Measurements from ENCODE around the gene THBS1.

THBS1 gene

DNA sequence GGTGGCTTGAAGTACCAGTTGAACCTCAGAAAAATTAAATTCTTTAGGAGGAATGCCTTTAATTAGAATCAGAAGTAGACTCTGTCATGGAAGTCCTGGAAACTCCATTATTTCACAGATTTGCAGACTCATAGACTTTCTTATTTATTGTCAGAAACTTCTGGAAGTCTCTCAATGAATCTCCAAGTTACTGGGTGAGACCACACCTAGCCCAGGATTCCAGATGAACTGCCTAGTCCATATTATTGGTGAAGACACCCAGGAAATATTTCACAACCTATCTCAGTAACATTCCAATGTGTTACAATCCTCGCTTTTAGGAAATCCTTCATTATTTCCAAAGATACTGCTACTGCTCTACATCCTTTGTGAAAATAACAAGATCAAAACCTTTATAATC lies 6.5 kb upstream of the THBS1 start:
- Histone ChIP-seq H3K4me3 (ENCODE audit: low read length) (peak overlapping the region; percentile 30), H3K4me1 (ENCODE audit: control insufficient read depth, insufficient read depth, low read length) (peaks cover 34% of the 10 kb centered on the region), H3K27me3 (replicated peaks; ENCODE audit: control insufficient read depth, insufficient read depth, low read length) (no peaks in the 10 kb centered on the region), H3K9me3 (ENCODE audit: control insufficient read depth, low read length) (no peaks in the 10 kb centered on the region), H3K9ac (ENCODE audit: low read length) (no peak overlapping the region), H3K36me3 (ENCODE audit: control insufficient read depth, insufficient read depth, low read length, severe bottlenecking) (no peaks in the 10 kb centered on the region)
- peak; percentile 37 for DNase-seq (ENCODE audit: low read depth)

DNA sequence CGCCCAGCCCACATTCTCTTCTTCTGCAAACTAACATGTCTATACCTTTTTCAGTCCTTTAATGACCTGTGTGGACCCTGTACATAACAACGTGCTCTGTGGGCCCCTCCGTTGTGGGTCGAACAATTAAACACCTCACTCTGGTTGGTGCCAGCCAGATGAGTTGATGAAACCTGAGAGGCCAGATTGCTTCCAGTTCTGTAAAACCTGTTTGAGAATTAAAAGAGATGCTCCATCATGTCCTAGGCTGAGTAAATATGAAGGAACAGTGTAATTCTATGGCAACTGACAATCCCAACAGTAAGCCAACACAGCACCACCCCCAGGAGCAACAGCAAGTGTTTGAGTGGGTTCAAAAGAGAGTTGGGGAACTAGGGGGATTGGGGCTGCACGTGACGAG lies 5.7 kb upstream of the THBS1 start:
- no peak for DNase-seq (ENCODE audit: low read depth)
- Histone ChIP-seq H3K4me1 (ENCODE audit: control insufficient read depth, insufficient read depth, low read length) (peaks cover 30% of the 10 kb centered on the region), H3K36me3 (ENCODE audit: control insufficient read depth, insufficient read depth, low read length, severe bottlenecking) (no peaks in the 10 kb centered on the region), H3K9ac (ENCODE audit: low read length) (no peak overlapping the region), H3K9me3 (ENCODE audit: control insufficient read depth, low read length) (no peaks in the 10 kb centered on the region), H3K27me3 (replicated peaks; ENCODE audit: control insufficient read depth, insufficient read depth, low read length) (no peaks in the 10 kb centered on the region), H3K4me3 (ENCODE audit: low read length) (no peak overlapping the region)

DNA sequence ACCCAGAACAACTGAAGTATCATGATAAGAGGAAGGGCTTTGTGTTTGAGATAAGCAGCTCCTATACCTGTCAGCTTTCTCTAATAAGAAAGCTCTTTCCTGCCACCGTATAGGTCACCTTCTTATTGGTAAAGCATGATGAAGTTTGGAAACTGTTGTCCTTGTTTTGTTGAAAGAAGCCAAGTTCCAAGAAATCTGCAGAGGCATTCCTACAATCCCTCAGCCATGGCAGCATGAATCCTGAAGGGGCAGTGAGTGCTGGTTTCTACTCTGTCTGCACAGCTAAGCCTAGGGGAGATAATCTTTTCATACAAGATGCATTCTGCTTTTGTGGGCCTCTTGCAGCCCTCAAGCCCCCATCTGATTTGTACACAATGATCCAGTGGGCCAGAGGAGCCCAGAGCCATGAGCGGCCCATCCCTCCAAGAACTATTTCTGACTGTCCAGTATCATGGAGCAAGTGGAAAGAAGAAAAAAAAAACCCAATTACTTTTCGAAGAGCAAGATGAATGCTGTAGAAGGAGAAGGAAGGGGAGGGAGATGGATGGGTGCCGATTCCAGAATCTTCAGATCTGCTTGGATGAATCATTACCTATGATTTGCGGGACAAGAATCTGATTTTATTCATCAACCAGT lies 1.9 kb upstream of the THBS1 start:
- Histone ChIP-seq H3K9ac (ENCODE audit: low read length) (peak overlapping the region; percentile 88), H3K4me1 (ENCODE audit: control insufficient read depth, insufficient read depth, low read length) (peaks cover 23% of the 10 kb centered on the region), H3K27me3 (replicated peaks; ENCODE audit: control insufficient read depth, insufficient read depth, low read length) (no peaks in the 10 kb centered on the region), H3K9me3 (ENCODE audit: control insufficient read depth, low read length) (no peaks in the 10 kb centered on the region), H3K4me3 (ENCODE audit: low read length) (peak overlapping the region; percentile 82), H3K36me3 (ENCODE audit: control insufficient read depth, insufficient read depth, low read length, severe bottlenecking) (peaks cover 13% of the 10 kb centered on the region)
- peak; percentile 48 for DNase-seq (ENCODE audit: low read depth)

DNA sequence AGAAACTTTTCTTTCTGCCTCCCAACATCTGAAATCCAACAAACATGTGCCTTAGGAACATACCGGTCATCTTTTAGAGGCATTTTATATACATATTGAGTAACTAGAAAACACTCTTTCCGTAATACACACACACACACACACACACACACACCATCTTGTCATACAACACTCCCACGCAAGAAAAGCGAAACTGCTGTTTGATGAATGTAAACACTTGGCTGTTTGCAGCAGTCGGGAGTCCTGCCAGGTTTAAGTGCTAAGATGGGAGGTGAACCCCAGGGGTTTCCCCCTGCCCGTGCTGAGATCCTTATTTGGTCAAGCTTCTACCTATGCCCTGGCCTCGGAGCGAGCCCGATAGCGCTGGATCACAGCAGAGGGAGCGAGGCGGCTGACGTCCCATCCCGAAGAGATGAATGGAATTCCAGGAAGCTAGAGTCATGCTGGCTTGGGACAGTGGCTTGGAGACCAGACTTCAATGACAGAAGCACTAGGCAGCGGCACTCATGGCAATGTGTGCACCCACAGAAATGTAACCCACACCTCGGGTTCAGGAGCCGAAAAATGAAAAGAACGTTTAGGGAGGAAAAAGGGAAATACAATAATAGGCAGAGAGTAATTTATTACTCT lies 1.3 kb upstream of the THBS1 start:
- Histone ChIP-seq H3K27me3 (replicated peaks; ENCODE audit: control insufficient read depth, insufficient read depth, low read length) (no peaks in the 10 kb centered on the region), H3K4me3 (ENCODE audit: low read length) (peak overlapping the region; percentile 82), H3K9me3 (ENCODE audit: control insufficient read depth, low read length) (no peaks in the 10 kb centered on the region), H3K36me3 (ENCODE audit: control insufficient read depth, insufficient read depth, low read length, severe bottlenecking) (peaks cover 19% of the 10 kb centered on the region), H3K4me1 (ENCODE audit: control insufficient read depth, insufficient read depth, low read length) (peaks cover 17% of the 10 kb centered on the region), H3K9ac (ENCODE audit: low read length) (peak overlapping the region; percentile 88)
- DNase-seq (ENCODE audit: low read depth), result peak; percentile 88

DNA sequence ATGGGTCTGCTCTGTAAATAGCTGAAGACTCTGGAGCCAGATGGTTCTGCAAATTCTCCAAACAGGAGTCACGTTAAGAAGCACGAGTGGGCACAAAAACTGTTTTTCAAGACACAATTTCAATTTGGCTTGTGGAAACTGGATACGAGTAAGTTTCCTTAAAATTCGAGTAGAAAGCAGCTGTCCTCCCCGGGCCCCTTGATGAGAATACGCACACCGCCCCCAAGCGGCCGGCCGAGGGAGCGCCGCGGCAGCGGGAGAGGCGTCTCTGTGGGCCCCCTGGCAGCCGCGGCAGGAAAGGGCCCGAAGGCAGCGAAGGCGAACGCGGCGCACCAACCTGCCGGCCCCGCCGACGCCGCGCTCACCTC lies 778 bp upstream of the THBS1 start:
- peaks cover 13% of the 10 kb centered on the region for H3K4me1 ChIP-seq (ENCODE audit: control insufficient read depth, insufficient read depth, low read length)
- no peaks in the 10 kb centered on the region for H3K27me3 ChIP-seq (replicated peaks; ENCODE audit: control insufficient read depth, insufficient read depth, low read length)
- H3K9ac ChIP-seq (ENCODE audit: low read length), result peak overlapping the region; percentile 88
- peak; percentile 98 for DNase-seq (ENCODE audit: low read depth)
- H3K4me3 ChIP-seq (ENCODE audit: low read length), result peak overlapping the region; percentile 82
- peaks cover 24% of the 10 kb centered on the region for H3K36me3 ChIP-seq (ENCODE audit: control insufficient read depth, insufficient read depth, low read length, severe bottlenecking)
- H3K9me3 ChIP-seq (ENCODE audit: control insufficient read depth, low read length), result no peaks in the 10 kb centered on the region

DNA sequence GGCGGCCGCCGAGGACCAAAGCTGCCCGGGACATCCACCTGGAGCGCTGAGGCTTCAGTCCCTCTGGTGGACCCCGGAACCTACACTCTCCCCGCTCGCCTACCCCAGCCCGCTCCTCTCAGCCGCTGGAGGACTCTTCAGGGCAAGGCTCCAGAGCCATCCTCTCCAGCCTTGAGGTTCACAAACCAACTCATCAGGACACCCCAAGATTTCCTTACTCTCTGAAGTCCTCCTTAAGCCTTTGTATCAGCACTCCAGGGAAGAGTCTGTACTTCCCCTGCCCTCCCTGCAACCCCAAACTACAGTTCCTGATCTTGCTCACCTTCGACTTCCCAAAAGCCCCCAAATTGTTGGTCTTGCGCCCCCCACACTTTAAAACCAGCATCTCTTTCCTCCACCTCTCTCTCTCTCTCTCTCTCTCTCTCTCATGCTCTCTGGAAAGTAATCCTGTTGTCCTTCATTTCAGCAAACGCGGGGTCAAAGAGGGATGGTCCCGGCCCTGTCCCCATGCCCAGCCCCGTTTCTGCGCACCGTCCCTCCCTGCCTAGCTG lies 438 bp downstream of the THBS1 start:
- Histone ChIP-seq H3K27me3 (replicated peaks; ENCODE audit: control insufficient read depth, insufficient read depth, low read length) (no peaks in the 10 kb centered on the region), H3K4me3 (ENCODE audit: low read length) (peak overlapping the region; percentile 82), H3K36me3 (ENCODE audit: control insufficient read depth, insufficient read depth, low read length, severe bottlenecking) (peaks cover 37% of the 10 kb centered on the region), H3K4me1 (ENCODE audit: control insufficient read depth, insufficient read depth, low read length) (peaks cover 22% of the 10 kb centered on the region), H3K9ac (ENCODE audit: low read length) (peak overlapping the region; percentile 88), H3K9me3 (ENCODE audit: control insufficient read depth, low read length) (no peaks in the 10 kb centered on the region)
- no peak for DNase-seq (ENCODE audit: low read depth)

DNA sequence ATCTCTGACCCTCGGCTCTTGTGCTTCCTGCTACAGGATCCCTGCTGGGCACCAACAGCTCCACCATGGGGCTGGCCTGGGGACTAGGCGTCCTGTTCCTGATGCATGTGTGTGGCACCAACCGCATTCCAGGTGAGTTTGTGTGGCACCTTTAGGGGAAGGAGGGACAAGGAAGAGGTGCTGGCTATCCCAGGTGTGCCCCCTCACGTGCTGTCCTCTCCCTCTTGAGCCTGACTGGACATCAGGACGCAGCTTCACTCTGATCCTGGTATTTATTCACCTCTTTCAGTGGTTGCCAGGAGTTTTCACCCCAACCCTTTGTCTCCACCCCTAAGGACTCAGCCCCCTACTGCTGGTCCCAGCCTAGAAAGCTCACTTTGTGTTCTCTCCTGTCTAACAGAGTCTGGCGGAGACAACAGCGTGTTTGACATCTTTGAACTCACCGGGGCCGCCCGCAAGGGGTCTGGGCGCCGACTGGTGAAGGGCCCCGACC lies 960 bp downstream of the THBS1 start:
- Histone ChIP-seq H3K36me3 (ENCODE audit: control insufficient read depth, insufficient read depth, low read length, severe bottlenecking) (peaks cover 42% of the 10 kb centered on the region), H3K27me3 (replicated peaks; ENCODE audit: control insufficient read depth, insufficient read depth, low read length) (no peaks in the 10 kb centered on the region), H3K4me3 (ENCODE audit: low read length) (peak overlapping the region; percentile 82), H3K9ac (ENCODE audit: low read length) (peak overlapping the region; percentile 88), H3K9me3 (ENCODE audit: control insufficient read depth, low read length) (no peaks in the 10 kb centered on the region), H3K4me1 (ENCODE audit: control insufficient read depth, insufficient read depth, low read length) (peaks cover 27% of the 10 kb centered on the region)
- peak; percentile 69 for DNase-seq (ENCODE audit: low read depth)

DNA sequence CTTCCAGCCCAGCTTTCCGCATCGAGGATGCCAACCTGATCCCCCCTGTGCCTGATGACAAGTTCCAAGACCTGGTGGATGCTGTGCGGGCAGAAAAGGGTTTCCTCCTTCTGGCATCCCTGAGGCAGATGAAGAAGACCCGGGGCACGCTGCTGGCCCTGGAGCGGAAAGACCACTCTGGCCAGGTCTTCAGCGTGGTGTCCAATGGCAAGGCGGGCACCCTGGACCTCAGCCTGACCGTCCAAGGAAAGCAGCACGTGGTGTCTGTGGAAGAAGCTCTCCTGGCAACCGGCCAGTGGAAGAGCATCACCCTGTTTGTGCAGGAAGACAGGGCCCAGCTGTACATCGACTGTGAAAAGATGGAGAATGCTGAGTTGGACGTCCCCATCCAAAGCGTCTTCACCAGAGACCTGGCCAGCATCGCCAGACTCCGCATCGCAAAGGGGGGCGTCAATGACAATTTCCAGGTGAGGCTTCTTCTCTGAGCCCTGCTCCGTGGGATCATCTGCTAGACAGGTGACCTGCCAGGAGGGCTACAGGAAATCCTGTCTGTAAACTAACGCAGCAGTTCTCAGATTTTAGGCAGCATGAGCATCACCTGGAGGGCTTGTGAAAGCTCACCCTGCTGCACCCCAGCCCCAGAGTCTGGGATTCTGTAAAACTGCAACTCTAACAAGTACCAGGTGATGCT lies 1.6 kb downstream of the THBS1 start:
- peak overlapping the region; percentile 88 for H3K9ac ChIP-seq (ENCODE audit: low read length)
- peaks cover 48% of the 10 kb centered on the region for H3K36me3 ChIP-seq (ENCODE audit: control insufficient read depth, insufficient read depth, low read length, severe bottlenecking)
- DNase-seq (ENCODE audit: low read depth), result peak; percentile 57
- H3K4me3 ChIP-seq (ENCODE audit: low read length), result peak overlapping the region; percentile 82
- H3K27me3 ChIP-seq (replicated peaks; ENCODE audit: control insufficient read depth, insufficient read depth, low read length), result no peaks in the 10 kb centered on the region
- peaks cover 28% of the 10 kb centered on the region for H3K4me1 ChIP-seq (ENCODE audit: control insufficient read depth, insufficient read depth, low read length)
- no peaks in the 10 kb centered on the region for H3K9me3 ChIP-seq (ENCODE audit: control insufficient read depth, low read length)

DNA sequence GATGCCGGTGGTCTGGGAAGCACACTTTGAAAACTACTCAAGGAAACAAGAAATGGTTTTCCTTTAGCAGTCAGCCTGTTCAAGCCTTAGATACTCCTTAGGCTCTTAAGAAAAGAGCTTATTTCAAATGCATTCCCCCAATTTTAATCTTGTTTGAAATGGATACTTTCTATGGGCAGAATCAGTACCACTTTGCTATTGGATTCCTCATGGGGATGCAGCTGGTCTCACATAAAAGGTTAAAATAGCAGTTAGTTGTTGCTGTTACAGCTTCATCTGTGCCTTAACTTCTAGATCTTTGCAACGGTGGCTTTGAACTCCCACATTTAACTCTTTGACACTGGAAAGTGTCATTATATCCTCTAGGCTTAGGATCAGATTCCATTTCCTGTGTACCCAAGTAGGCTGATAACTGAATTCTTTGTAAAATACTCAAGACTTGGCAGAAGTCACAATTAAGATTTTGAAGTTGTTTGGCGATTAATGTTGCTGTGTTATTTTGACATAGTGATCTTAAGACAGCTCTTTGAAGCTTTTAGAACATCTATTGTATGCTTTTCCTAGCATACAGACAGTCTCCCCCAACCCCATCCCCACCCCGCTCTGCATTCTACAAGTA lies 2.2 kb downstream of the THBS1 start:
- Histone ChIP-seq H3K9me3 (ENCODE audit: control insufficient read depth, low read length) (no peaks in the 10 kb centered on the region), H3K27me3 (replicated peaks; ENCODE audit: control insufficient read depth, insufficient read depth, low read length) (no peaks in the 10 kb centered on the region), H3K4me1 (ENCODE audit: control insufficient read depth, insufficient read depth, low read length) (peaks cover 28% of the 10 kb centered on the region), H3K4me3 (ENCODE audit: low read length) (peak overlapping the region; percentile 82), H3K9ac (ENCODE audit: low read length) (peak overlapping the region; percentile 88), H3K36me3 (ENCODE audit: control insufficient read depth, insufficient read depth, low read length, severe bottlenecking) (peaks cover 54% of the 10 kb centered on the region)
- peak; percentile 32 for DNase-seq (ENCODE audit: low read depth)

DNA sequence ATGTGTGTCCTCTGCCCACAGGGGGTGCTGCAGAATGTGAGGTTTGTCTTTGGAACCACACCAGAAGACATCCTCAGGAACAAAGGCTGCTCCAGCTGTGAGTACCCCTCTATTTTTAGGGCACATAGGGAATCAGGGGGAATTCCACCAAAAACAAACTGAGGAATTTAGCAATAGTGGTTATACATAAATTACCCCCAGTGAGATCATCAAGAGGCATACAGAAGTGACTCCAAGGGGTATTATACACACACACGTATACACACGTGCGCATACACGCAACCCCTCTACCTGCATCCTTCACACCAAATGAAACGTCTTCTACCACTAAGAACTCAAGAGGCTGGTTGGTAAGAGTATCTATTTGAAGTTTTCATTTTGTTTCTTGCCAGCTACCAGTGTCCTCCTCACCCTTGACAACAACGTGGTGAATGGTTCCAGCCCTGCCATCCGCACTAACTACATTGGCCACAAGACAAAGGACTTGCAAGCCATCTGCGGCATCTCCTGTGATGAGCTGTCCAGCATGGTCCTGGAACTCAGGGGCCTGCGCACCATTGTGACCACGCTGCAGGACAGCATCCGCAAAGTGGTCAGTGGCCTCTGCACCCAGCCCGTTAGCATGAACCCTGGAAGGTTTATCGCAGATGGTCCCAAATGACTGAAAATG lies 2.9 kb downstream of the THBS1 start:
- H3K4me3 ChIP-seq (ENCODE audit: low read length), result peak overlapping the region; percentile 82
- DNase-seq (ENCODE audit: low read depth), result peak; percentile 73
- H3K4me1 ChIP-seq (ENCODE audit: control insufficient read depth, insufficient read depth, low read length), result peaks cover 26% of the 10 kb centered on the region
- peak overlapping the region; percentile 88 for H3K9ac ChIP-seq (ENCODE audit: low read length)
- no peaks in the 10 kb centered on the region for H3K27me3 ChIP-seq (replicated peaks; ENCODE audit: control insufficient read depth, insufficient read depth, low read length)
- H3K36me3 ChIP-seq (ENCODE audit: control insufficient read depth, insufficient read depth, low read length, severe bottlenecking), result peaks cover 61% of the 10 kb centered on the region
- no peaks in the 10 kb centered on the region for H3K9me3 ChIP-seq (ENCODE audit: control insufficient read depth, low read length)
